ENCODE data around the gene CWH43.
"Not testable (repeated sequence)": the region's sequence is repeated elsewhere in the genome, so short reads cannot be mapped to it uniquely, and the experiment has no call there.

Gene CWH43

DNA sequence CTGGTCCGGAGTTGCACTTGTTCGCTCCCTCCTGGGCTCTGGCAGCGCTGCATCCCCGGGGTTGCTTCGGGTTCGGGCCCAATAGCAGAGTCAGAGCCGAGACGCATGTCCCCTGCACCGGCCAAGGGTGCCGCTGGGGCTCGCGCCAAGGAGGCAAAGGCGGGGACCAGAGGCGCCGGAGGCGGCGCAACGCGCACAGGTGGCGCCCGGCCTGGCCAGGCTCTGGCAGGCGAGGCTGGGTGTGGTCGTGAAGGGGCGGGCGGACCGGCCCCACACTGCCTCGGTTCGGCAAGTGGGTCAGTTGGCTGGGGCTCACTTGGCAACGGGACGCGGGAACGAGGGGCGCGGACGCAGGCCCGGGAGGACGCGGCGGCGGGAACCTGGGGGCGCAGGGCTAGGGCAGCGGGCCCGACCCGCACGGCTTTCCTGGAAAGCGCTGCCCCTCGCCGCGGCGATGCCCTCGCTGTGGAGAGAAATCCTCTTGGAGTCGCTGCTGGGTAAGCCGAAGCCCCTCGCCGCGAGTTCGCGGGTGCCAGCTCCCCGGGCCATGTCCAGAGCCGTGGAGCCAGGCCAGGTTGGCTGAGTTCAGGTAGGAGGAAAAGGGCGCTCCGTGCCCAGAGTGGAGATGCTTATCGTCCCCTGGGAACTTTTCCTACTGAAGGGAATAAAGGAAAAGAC is at the start of gene CWH43:
Gene CWH43, plus strand, starts transcription at position 300 of the 678 bp plus-strand sequence. Its CDS starts 155 bp downstream, at position 455.
- DNase-seq: no peak

- no peak for DNase-seq
Measured at GRCh38 chr4:48937033-48937432, 49.0 kb upstream of the CWH43 start.

DNA sequence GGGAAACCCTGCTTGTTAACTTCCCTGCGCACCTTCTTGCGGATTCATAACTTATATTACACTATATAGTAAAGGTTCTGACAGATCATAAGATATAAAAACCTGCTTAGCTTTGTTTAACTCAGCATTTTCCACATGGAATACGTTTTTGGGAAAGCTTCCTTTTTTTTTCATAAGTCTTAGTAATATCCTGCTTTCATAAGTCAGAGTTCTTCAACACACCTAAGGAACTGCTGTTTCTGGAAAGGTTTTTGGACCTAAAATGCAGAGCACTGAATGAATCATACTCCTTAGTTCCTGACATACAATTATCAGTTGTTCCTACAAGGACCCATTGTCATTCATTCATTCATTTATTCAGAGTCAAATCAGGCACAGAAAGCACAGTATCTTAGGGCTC is 47.2 kb upstream of the CWH43 start:
- DNase-seq: no peak

GRCh38 chr4:48939785-48940184 is 46.3 kb upstream of the CWH43 start:
- DNase-seq: no peak

- DNase-seq: no peak
Measured at GRCh38 chr4:48943387-48943786, 42.7 kb upstream of the CWH43 start.

DNA sequence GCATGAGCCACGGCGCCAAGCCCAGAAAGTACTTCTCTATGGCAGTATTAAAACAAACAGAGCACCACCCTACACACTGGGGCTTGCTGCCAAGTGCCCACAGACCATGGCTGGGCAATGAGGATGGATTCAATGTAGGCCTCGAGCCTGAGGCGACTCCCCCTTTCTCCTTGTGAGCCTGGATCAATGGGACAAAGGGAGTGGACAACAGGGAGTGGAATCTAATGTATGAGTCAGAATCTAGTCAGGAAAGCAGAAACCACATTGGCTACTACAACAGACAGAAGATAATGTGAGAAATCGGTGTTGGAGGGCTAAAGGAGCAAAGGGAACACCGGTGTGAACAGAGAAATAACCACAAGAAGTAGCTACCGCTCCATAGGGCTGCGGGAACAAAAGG is 41.8 kb upstream of the CWH43 start:
- no peak for DNase-seq

DNA sequence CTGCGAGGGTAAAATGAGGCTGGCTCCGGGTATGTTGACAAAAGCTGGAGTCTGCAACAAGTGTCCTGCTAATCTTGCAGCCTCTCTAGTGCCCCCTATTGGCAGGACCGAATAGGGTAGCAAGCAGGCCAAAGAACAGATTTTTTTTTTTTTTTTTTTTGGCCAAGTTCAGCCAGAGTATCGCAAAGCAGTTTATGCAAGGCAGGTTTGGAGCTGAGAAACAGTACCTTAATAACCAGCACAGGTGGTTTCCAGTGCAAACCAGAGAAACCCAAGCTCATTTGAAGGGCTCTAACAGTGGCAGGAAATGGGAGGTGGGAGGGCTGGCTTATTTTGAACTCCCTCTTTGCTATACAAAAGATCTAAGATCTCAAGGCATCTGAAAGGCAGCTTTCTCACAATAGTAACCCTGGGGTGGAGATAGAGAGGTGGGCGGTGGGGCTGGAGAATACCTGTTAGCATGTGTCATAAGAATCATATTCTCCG is 41.3 kb upstream of the CWH43 start:
- DNase-seq: peak; percentile 40

- no peak for DNase-seq
Measured at GRCh38 chr4:48945981-48946380, 40.1 kb upstream of the CWH43 start.

DNA sequence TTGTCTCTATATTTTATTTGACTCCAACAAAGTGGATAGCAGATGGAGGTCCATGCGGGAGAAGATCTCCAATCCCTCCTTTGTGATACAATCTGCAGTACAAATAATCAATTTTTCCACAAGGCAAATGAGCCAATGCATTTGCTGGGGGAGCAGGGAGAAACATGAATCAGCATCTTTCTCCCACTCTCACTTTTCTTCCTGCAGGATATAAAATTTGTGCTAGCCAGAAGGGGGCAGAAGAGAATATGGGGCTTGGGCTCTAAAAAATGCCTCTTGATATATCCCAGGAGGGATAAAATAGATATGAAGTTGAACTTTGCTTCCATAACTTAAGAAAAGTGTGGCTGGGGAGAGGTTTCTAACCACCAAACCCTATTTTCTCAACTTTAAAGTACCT is 38.3 kb upstream of the CWH43 start:
- no peak for DNase-seq

DNA sequence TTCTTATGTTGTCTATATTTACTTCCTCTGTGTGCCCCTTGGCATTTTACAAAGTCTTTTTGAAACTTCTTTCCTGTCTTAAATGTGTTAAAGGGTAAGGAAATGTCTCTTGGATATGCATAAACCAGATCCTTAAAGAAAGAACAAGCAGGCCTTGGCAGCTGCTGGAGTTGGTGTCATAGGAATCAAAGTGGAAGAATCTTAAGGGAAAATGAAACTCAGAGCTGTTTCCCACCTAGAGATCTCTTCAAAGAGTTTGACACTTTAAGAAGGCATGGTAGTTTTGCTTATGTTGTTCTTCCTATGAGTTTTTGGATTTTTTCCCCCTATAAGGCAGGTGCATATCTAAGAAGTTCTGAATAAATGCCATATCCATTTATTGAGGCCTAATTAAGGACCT is 37.0 kb upstream of the CWH43 start:
- no peak for DNase-seq

- DNase-seq: no peak
Measured at GRCh38 chr4:48949518-48950219, 36.4 kb upstream of the CWH43 start.

GRCh38 chr4:48954314-48954713 is 31.8 kb upstream of the CWH43 start:
- DNase-seq: no peak

DNA sequence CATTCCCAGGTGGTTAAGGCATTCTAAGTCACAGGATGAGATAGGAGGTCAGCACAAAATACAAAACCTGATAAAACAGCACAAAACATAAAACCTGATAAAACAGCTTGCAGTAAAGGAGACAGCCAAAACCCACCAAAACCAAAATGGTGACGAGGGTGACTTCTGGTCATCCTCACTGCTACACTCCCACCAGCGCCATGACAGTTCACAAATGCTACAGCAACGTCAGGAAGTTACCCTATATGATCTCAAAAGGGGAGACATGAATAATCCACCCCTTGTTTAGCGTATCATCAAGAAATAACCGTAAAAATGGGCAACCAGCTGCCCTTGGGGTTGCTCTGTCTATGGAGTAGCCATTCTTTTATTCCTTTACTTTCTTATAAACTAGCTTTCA is 28.7 kb upstream of the CWH43 start:
- not testable (repeated sequence) for DNase-seq

GRCh38 chr4:48958582-48958981 is 27.5 kb upstream of the CWH43 start:
- DNase-seq: no peak

DNA sequence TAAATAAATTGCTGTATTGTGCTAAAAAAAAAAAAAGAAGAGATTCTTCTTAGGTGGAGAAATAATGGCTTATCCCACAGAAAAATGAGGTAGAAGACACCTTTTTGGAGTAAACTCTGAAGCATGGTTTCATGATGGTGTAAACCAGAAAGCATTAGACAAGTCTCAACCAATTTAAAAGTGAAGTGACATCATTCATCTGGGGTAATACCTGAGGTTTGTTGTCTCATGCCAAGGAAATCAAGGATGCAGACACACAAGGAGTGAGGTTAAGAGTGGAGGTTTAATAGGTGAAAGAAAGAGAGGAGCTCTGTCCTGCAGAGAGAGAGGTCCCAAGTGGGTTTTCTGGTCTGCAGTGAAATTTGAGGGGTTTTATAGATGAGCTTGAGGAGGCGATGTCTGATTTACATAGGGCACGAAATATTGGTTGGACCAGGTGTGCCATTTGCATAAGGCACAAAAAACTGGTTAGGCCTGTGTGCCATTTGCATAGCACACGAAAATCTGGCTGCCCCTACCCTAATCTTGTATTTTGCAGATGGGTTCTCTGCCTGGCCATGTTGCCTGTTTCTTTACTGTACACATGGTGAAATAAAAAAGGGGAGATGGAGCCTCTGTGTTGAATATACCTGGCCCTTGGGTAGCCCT is 25.0 kb upstream of the CWH43 start:
- no peak for DNase-seq

DNA sequence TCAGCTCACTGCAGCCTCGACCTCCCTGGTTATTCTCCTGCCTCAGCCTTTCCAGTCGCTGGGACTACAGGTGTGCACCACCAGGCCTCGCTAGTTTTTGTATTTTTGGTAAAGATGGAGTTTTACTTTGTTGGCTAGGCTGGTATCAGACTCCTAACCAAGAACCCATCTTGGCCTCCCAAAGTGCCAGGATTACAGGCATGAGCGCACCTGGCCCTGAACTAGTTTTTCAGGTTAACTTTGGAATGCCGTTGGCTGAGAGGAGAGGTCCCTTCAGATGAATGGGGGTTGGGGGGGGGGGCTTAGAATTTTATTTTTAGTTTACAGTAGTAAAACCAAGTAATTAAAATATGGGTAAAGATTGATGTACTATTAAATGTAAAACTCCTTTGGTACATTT is 23.4 kb upstream of the CWH43 start:
- no peak for DNase-seq

DNA sequence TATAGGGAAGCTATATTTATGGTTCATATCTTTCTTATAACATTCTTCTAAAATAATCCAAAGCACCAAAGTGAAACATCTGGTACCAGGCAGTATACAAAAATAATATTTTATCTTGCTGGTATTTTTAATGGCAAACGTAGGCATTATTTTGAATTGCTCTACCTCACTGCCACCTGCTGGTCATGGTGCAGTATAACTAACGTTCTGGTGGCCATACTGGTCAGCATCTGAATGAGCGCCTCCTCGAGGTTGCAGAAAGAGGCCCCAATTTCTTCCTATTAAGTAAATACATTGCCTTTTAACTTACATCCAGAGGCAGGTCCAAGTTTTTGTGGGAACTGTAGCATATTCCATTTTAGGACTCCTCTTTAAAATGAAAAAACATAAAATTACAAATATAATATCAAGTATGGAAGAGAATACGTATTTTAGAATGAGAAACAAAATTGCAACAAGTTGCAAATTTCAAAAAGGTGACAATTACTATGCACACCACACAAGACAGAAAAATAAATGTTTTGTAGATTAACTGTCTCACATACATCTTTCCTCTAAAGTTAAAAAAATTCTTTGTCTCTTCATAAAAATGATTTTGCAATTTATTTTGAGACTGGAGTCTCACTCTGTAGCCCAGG is 22.9 kb upstream of the CWH43 start:
- DNase-seq: peak; percentile 82

DNA sequence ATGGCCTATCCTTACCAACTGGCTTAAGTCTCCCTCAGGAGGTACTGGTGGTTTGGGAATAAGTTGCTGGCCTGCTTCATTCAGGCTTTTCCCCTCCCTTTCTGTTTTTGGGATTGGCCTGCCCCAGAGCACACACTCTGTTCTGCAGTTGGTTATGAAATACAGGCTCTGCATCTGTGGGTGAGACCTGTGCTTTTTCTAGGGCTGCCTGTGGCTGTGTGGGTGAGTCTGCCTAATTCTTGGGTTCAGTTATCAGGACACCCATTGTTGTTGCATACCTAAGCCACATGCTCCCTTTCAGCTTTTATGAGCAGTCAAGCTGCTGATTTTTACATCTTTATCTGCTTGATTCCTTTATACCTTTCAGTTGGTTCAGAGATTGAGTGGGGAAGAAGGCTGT is 19.0 kb upstream of the CWH43 start:
- no peak for DNase-seq

GRCh38 chr4:48967631-48968030 is 18.4 kb upstream of the CWH43 start:
- DNase-seq: no peak

GRCh38 chr4:48968814-48969213 is 17.3 kb upstream of the CWH43 start:
- no peak for DNase-seq

DNA sequence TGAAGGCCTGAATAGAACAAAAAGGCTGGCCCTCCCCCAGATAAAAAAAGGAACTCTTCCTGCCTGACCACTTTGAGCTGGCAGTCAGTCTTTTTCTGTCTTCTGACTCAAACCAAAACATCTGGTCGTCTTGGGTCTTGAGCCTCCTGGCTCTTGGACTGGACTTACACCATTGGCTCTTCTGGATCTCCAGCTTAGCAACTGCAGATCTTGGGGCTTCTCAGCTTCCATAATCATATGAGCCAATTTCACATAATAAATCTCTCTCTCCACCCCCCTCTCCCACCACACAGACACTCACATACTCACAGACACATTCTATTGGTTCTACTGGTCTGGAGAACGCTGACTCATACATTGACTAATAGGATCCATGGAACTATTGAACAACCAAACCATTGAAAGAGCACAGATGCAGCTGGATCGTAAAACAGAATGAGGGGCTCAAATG is 15.6 kb upstream of the CWH43 start:
- no peak for DNase-seq

DNA sequence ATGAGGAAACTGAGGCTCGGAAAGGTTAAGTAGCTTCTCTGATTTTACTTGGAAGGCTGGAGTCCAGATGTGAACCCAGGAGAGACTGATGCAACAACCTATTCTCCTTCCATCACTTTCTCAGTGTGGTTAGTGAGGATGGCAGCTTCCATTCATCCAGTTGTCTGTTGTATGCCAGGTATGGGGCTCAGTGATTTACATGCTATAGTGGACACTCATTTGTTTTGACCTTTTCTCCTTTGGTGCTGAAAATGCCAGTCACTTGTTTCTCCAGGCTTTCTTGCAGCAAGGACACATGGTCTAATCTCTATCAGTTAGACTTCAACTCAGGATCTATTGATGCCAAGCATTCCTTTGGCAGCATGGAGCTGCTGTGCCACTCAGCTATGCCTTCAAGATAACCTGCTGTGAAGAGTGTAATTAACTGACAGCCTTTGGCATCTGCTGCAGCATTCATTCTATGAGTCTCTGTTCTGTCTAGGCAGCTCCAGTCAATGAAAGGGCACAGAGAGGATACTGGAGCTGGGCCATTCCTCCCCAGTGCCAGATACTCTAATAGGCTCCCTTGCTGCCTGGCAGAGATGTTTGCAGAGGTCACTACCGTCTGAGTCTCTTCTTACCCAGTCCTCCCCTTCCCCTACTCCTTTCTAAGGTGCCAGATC is 11.0 kb upstream of the CWH43 start:
- no peak for DNase-seq

GRCh38 chr4:48976041-48976440 is 10.0 kb upstream of the CWH43 start:
- no peak for DNase-seq
